ENCODE measurements around the gene GAL3ST1. TPM values are rescaled to one million over a fixed set of nuclear protein-coding genes. Genes with fewer than 3 reads are reported as not detected.

GAL3ST1 gene
- total RNA-seq, 2 experiments from 2014 or later: not detected

GRCh38 chr22:30519842-30520425 is 54.5 kb downstream of the GAL3ST1 start:
- TF ChIP-seq EZH2phosphoT487 (IDR thresholded peaks at IDR 0.05; ENCODE audit: borderline replicate concordance, low read depth, low read length): no peak
- no peak for TF ChIP-seq CTCF (conservative IDR thresholded peaks at IDR 0.05; ENCODE audit: low read length)
- no peaks in the 10 kb centered on the region for H3K9me3 ChIP-seq (ENCODE audit: low read length)
- CTCF ChIA-PET (ENCODE audit: unreplicated experiment): no interaction called here
- H3K9me2 ChIP-seq (ENCODE audit: insufficient read depth, low read length): no peaks in the 10 kb centered on the region
- H3K4me3 ChIP-seq (ENCODE audit: low read depth, low read length, poor library complexity, severe bottlenecking): no peak overlapping the region
- POLR2A ChIA-PET: no interaction called here
- H3K36me3 ChIP-seq (ENCODE audit: insufficient read depth, low read length): no peaks in the 10 kb centered on the region
- DNase-seq (ENCODE audit: low spot score): no peak
- BruUV-seq (replicated peaks): no TSS peak
- no peaks in the 10 kb centered on the region for H3K4me1 ChIP-seq (ENCODE audit: insufficient read depth, low read length, poor library complexity, severe bottlenecking)
- no peaks in the 10 kb centered on the region for H4K20me1 ChIP-seq (ENCODE audit: insufficient read depth, low read length)
- H2AFZ ChIP-seq (ENCODE audit: low read length): no peak overlapping the region
- no peak overlapping the region for H3K27ac ChIP-seq (ENCODE audit: low read depth, low read length, poor library complexity, severe bottlenecking)
- intact Hi-C loops (cut with micrococcal nuclease; ENCODE audit: unreplicated experiment): no loop called here
- H3K79me2 ChIP-seq (ENCODE audit: insufficient read depth, low read depth, low read length): no peaks in the 10 kb centered on the region
- no peak overlapping the region for H3K4me2 ChIP-seq (ENCODE audit: low read length)

DNA sequence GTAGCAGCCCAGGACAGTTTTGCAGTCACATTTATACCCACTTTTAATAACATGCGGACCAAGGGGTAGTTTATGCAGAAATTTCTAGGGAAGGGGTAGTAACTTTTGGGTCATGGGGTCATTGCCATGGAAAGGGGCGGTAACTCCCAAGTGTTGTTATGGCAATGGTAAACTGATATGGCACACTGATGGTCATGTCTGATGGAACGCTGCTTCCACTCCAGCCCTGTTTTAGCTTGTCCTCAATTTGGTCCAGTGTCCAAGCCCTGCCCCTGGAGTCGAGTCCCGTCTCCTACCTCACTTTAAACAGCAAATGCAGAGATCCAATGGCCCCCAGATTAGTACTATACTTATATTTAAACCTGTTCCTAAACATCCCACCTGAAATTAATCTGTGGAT is 57.7 kb downstream of the GAL3ST1 start:
- no peak overlapping the region for H3K27ac ChIP-seq (ENCODE audit: low read depth, low read length, poor library complexity, severe bottlenecking)
- H4K20me1 ChIP-seq (ENCODE audit: insufficient read depth, low read length): no peaks in the 10 kb centered on the region
- intact Hi-C loops (cut with micrococcal nuclease; ENCODE audit: unreplicated experiment): no loop called here
- H3K79me2 ChIP-seq (ENCODE audit: insufficient read depth, low read depth, low read length): no peaks in the 10 kb centered on the region
- H3K36me3 ChIP-seq (ENCODE audit: insufficient read depth, low read length): no peaks in the 10 kb centered on the region
- no peak for DNase-seq (ENCODE audit: low spot score)
- H3K9me3 ChIP-seq (ENCODE audit: low read length): no peaks in the 10 kb centered on the region
- no peak overlapping the region for H3K4me2 ChIP-seq (ENCODE audit: low read length)
- CTCF ChIA-PET (ENCODE audit: unreplicated experiment): no interaction called here
- no peaks in the 10 kb centered on the region for H3K4me1 ChIP-seq (ENCODE audit: insufficient read depth, low read length, poor library complexity, severe bottlenecking)
- TF ChIP-seq CTCF (conservative IDR thresholded peaks at IDR 0.05; ENCODE audit: low read length): no peak
- no peak for TF ChIP-seq EZH2phosphoT487 (IDR thresholded peaks at IDR 0.05; ENCODE audit: borderline replicate concordance, low read depth, low read length)
- H3K9me2 ChIP-seq (ENCODE audit: insufficient read depth, low read length): no peaks in the 10 kb centered on the region
- no TSS peak for BruUV-seq (replicated peaks)
- POLR2A ChIA-PET: no interaction called here
- no peak overlapping the region for H2AFZ ChIP-seq (ENCODE audit: low read length)
- no peak overlapping the region for H3K4me3 ChIP-seq (ENCODE audit: low read depth, low read length, poor library complexity, severe bottlenecking)

- no peak overlapping the region for H3K4me2 ChIP-seq (ENCODE audit: low read length)
- H2AFZ ChIP-seq (ENCODE audit: low read length): no peak overlapping the region
- no peaks in the 10 kb centered on the region for H3K9me3 ChIP-seq (ENCODE audit: low read length)
- H3K27ac ChIP-seq (ENCODE audit: low read depth, low read length, poor library complexity, severe bottlenecking): no peak overlapping the region
- no peaks in the 10 kb centered on the region for H3K9me2 ChIP-seq (ENCODE audit: insufficient read depth, low read length)
- H4K20me1 ChIP-seq (ENCODE audit: insufficient read depth, low read length): no peaks in the 10 kb centered on the region
- no TSS peak for BruUV-seq (replicated peaks)
- no peaks in the 10 kb centered on the region for H3K79me2 ChIP-seq (ENCODE audit: insufficient read depth, low read depth, low read length)
- intact Hi-C loops (cut with micrococcal nuclease; ENCODE audit: unreplicated experiment): no loop called here
- DNase-seq (ENCODE audit: low spot score): no peak
- TF ChIP-seq CTCF (conservative IDR thresholded peaks at IDR 0.05; ENCODE audit: low read length) (no peak), EZH2phosphoT487 (IDR thresholded peaks at IDR 0.05; ENCODE audit: borderline replicate concordance, low read depth, low read length) (no peak)
- CTCF ChIA-PET (ENCODE audit: unreplicated experiment): no interaction called here
- no peaks in the 10 kb centered on the region for H3K4me1 ChIP-seq (ENCODE audit: insufficient read depth, low read length, poor library complexity, severe bottlenecking)
- POLR2A ChIA-PET: no interaction called here
- H3K36me3 ChIP-seq (ENCODE audit: insufficient read depth, low read length): no peaks in the 10 kb centered on the region
- H3K4me3 ChIP-seq (ENCODE audit: low read depth, low read length, poor library complexity, severe bottlenecking): no peak overlapping the region
Measured at GRCh38 chr22:30516273-30516672, 58.2 kb downstream of the GAL3ST1 start.
